HepG2 (cell line): Measurements from ENCODE around the gene TRIM34. TPM values are rescaled to one million over a fixed set of nuclear protein-coding genes. Genes with fewer than 3 reads are reported as not detected.

ENCODE experiments used
- ATF2 ChIP-seq: sonication (generic); formaldehyde crosslinking; IDR thresholded peaks from 2 replicates; pipeline ENCODE4 v1.4.0; 2020; ENCODE audit warnings: missing genetic modification reagents
- FOXA1 ChIP-seq, 2 experiments: fragments of 450-650 bp in 1 of 2; sonication (generic) in 1 of 2; formaldehyde crosslinking in 1 of 2; IDR thresholded peaks; 2 replicates each; pipeline versions ENCODE4 v1.4.0 to v1.6.1; 2016 to 2020; ENCODE audit warnings: missing genetic modification reagents in 1 of 2
- HNRNPH1 ChIP-seq: fragments of 200-400 bp; formaldehyde crosslinking; optimal IDR thresholded peaks from 2 replicates; pipeline ENCODE3; 2017; ENCODE audit warnings: mild to moderate bottlenecking, low read depth, low read length
- HOXA5 ChIP-seq: sonication (generic); formaldehyde crosslinking; IDR thresholded peaks from 2 replicates; pipeline ENCODE4 v1.4.0; 2020; ENCODE audit warnings: missing genetic modification reagents
- KDM1A ChIP-seq: IDR thresholded peaks from 2 replicates; pipeline ENCODE4 v1.6.1; 2016; ENCODE audit warnings: missing compliant biosample characterization
- KMT2A ChIP-seq: sonication (generic); formaldehyde crosslinking; IDR thresholded peaks from 2 replicates; pipeline ENCODE4 v1.4.0; 2020; ENCODE audit warnings: missing genetic modification reagents
- MXD4 ChIP-seq: IDR thresholded peaks from 2 replicates; pipeline ENCODE4 v1.6.1; 2016; ENCODE audit warnings: mild to moderate bottlenecking, missing biosample characterization, missing genetic modification reagents
- NFAT5 ChIP-seq: sonication (generic); formaldehyde crosslinking; IDR thresholded peaks from 2 replicates; pipeline ENCODE4 v1.4.0; 2020; ENCODE audit warnings: missing genetic modification reagents
- NFE2 ChIP-seq: sonication (generic); formaldehyde crosslinking; IDR thresholded peaks from 2 replicates; pipeline ENCODE4 v1.4.0; 2020; ENCODE audit warnings: missing genetic modification reagents
- PCBP1 ChIP-seq: fragments of 200-400 bp; formaldehyde crosslinking; IDR thresholded peaks from 2 replicates; pipeline ENCODE4 v1.6.1; 2017; ENCODE audit warnings: mild to moderate bottlenecking, low read depth, low read length, borderline replicate concordance
- TEAD2 ChIP-seq: sonication (generic); formaldehyde crosslinking; IDR thresholded peaks from 2 replicates; pipeline ENCODE4 v1.9.0; 2021; ENCODE audit warnings: missing genetic modification reagents
- ZBTB14 ChIP-seq: sonication (generic); formaldehyde crosslinking; IDR thresholded peaks from 2 replicates; pipeline ENCODE4 v1.4.0; 2020; ENCODE audit warnings: missing genetic modification reagents
- ZNF282 ChIP-seq: fragments of 450-650 bp; IDR thresholded peaks from 2 replicates; pipeline ENCODE4 v1.6.1; 2018; ENCODE audit not compliant: partially characterized antibody
- ZNF350 ChIP-seq: sonication (generic); formaldehyde crosslinking; IDR thresholded peaks from 2 replicates; pipeline ENCODE4 v1.4.0; 2020; ENCODE audit warnings: mild to moderate bottlenecking, low read depth, missing genetic modification reagents, borderline replicate concordance
- ZNF563 ChIP-seq: sonication (generic); formaldehyde crosslinking; IDR thresholded peaks from 2 replicates; pipeline ENCODE4 v1.8.0; 2022; ENCODE audit warnings: mild to moderate bottlenecking, moderate library complexity, missing genetic modification reagents
- ZSCAN25 ChIP-seq: sonication (generic); formaldehyde crosslinking; IDR thresholded peaks from 2 replicates; pipeline ENCODE4 v1.8.0; 2022; ENCODE audit warnings: mild to moderate bottlenecking, missing genetic modification reagents
- polyA plus RNA-seq, 8 experiments: library from polyadenylated mRNA; depleted of rRNA in 3 of 8; stranded (reverse) in 7 of 8; unstranded in 1 of 8; fragments of >200 nt; fragmentation: Illumina TruSeq in 4 of 8; extraction: Trizol in 4 of 8; gene quantifications; 2 replicates each; pipeline versions ENCODE4 v1.2.1 to v1.2.3, GENCODE V29; 2011 to 2016; ENCODE audit warnings: low read depth in 4 of 8, missing spikeins in 1 of 8, mixed read lengths in 1 of 8; ENCODE audit not compliant: insufficient read depth in 1 of 8
- total RNA-seq, 5 experiments: library from RNA; depleted of rRNA; stranded (reverse); fragments of >200 nt; fragmentation: Illumina TruSeq; extraction: Trizol; gene quantifications; 2 replicates each; pipeline ENCODE4 v1.2.3, GENCODE V29; 2016; ENCODE audit warnings: low read depth in 1 of 5
- TF ChIP-seq, protein P1 (sequence below): IDR thresholded peaks from 2 replicates; pipeline ENCODE4 v1.6.1; 2016; ENCODE audit warnings: missing compliant biosample characterization, missing genetic modification reagents, borderline replicate concordance
- TF ChIP-seq, protein P2 (sequence below): sonication (generic); IDR thresholded peaks from 2 replicates; pipeline ENCODE4 v1.6.1; 2016; ENCODE audit warnings: low read depth, borderline replicate concordance
- TF ChIP-seq, protein P3 (sequence below): sonication (generic); formaldehyde crosslinking; IDR thresholded peaks from 2 replicates; pipeline ENCODE4 v1.5.1; 2020; ENCODE audit warnings: missing genetic modification reagents, mild to moderate bottlenecking, borderline replicate concordance

The TRIM34 gene
- total and polyA plus RNA-seq, 2 of the 13 experiments (the other 11 are each of a cell fraction or from before 2014, with no cell fraction given): 0.13 to 0.42 TPM

DNA sequence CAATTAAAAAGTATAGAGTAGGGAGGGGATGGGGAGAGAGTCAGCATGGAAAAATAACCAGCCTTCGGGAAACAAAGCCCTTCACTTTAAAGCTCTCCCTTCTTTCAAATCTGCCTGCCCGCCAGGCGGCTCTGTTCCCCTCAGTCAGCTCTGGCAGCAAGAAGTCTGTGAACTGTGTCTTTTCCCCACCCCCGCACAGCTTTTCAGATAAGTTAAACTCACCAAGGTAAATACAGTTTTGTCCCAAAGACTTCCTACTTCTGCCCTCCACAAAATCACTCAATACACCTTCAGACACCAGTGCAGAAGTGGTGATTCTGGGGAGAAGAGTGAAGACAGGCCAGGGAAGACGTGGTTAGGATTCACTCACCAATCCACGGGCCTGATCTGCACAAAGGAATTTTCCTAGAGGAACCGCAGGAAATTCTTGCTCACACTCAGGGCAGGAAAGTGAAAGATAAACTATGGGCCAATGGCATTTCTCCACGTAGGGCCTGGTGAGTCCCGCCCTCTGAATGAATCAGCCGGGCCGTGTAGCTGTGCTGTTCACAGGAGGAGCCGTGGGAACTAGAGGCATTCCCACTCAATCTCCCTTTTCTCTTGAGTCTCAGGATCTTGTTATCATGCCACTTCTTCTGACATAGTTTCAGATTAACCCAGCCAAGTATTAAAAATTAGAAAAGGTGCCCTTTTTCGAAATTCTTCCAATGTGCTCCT is 60.0 kb downstream of the TRIM34 start, which contains the start of gene TRIM5 (continued):
- TF ChIP-seq NFAT5 (CRISPR knock-in tag) (0 out of 2 replicates have a peak, but pooled peaks have one; percentile 70), NFE2 (CRISPR knock-in tag) (no peak), HOXA5 (CRISPR knock-in tag) (no peak), MXD4 (CRISPR knock-in tag) (no peak; the same call in 1 of the 2 replicates), KMT2A (CRISPR knock-in tag) (peak; percentile 40; the same call in 1 of the 2 replicates), HNRNPH1 (no peak), ZSCAN25 (CRISPR knock-in tag) (no peak), TEAD2 (CRISPR knock-in tag) (no peak), ZNF350 (CRISPR knock-in tag) (peak; percentile 31; the same call in 1 of the 2 replicates), ZBTB14 (CRISPR knock-in tag) (no peak), PCBP1 (no peak), ATF2 (CRISPR knock-in tag) (no peak), FOXA1 (IDR thresholded peaks at IDR 0.05) (no peak), FOXA1 (CRISPR knock-in tag; IDR thresholded peaks at IDR 0.05) (no peak), ZNF282 (no peak), ZNF563 (no peak), KDM1A (CRISPR knock-in tag) (no peak)
- TF ChIP-seq, protein P1, sequence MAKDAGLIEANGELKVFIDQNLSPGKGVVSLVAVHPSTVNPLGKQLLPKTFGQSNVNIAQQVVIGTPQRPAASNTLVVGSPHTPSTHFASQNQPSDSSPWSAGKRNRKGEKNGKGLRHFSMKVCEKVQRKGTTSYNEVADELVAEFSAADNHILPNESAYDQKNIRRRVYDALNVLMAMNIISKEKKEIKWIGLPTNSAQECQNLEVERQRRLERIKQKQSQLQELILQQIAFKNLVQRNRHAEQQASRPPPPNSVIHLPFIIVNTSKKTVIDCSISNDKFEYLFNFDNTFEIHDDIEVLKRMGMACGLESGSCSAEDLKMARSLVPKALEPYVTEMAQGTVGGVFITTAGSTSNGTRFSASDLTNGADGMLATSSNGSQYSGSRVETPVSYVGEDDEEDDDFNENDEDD (CRISPR knock-in tag): no peak
- TF ChIP-seq, protein P2, sequence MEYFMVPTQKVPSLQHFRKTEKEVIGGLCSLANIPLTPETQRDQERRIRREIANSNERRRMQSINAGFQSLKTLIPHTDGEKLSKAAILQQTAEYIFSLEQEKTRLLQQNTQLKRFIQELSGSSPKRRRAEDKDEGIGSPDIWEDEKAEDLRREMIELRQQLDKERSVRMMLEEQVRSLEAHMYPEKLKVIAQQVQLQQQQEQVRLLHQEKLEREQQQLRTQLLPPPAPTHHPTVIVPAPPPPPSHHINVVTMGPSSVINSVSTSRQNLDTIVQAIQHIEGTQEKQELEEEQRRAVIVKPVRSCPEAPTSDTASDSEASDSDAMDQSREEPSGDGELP: 0 out of 2 replicates have a peak, but pooled peaks have one; percentile 24
- TF ChIP-seq, protein P3, sequence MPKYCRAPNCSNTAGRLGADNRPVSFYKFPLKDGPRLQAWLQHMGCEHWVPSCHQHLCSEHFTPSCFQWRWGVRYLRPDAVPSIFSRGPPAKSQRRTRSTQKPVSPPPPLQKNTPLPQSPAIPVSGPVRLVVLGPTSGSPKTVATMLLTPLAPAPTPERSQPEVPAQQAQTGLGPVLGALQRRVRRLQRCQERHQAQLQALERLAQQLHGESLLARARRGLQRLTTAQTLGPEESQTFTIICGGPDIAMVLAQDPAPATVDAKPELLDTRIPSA (CRISPR knock-in tag): no peak
